ENCODE data around the gene GALNT7. TPM values are rescaled to one million over a fixed set of nuclear protein-coding genes. Genes with fewer than 3 reads are reported as not detected.

GALNT7 gene
- total RNA-seq, 1 donor from 2014 or later = 31.1 TPM

GRCh38 chr4:173205656-173206055 lies 37.0 kb downstream of the GALNT7 start:
- no peak for TF ChIP-seq CTCF (conservative IDR thresholded peaks at IDR 0.05; ENCODE audit: low read depth, low read length)
- H3K4me3 ChIP-seq (ENCODE audit: low read depth, low read length) = no peak overlapping the region
- DNase-seq (ENCODE audit: low read depth) = no peak

DNA sequence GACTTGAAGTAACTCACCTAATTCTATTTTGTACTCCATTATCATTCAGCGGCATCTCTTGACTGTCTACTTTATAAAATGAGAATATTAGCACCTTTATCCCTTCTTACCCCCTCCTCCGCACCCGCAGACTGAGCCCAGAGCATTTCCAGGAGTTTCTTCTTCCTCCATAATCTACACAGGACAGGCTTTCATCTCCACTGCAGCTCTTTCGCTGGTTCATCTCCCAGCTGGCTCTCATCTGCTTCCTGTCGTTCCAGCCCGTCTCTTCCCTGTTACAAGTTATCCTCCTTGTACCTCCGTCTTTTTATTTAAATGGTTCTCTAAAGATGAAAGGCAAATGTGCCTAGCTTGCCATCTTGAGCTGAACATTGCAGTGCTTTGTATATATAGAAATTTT lies 39.8 kb downstream of the GALNT7 start:
- no peak for DNase-seq (ENCODE audit: low read depth)
- H3K4me3 ChIP-seq (ENCODE audit: low read depth, low read length) = no peak overlapping the region
- TF ChIP-seq CTCF (conservative IDR thresholded peaks at IDR 0.05; ENCODE audit: low read depth, low read length) = no peak

DNA sequence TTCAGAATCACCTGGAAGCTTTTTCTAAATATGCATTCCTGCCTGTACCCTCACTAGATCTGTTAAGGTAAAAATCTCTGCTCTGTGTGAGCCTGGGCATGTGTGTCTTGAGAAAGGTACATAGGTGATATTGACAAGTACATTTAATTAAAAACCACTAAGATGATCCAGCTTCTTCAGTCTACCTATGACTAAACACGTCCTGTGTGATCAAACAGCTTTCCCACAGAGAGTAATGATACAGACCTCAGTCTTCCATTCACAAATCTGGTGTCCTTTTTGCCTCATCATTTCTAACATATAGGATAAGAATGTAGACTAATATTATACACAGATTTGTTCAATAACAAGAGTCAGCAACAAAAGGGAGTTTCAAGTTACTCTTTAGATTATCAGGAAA lies 42.6 kb downstream of the GALNT7 start:
- no peak for DNase-seq (ENCODE audit: low read depth)
- TF ChIP-seq CTCF (conservative IDR thresholded peaks at IDR 0.05; ENCODE audit: low read depth, low read length) = no peak
- H3K4me3 ChIP-seq (ENCODE audit: low read depth, low read length) = no peak overlapping the region

- no peak overlapping the region for H3K4me3 ChIP-seq (ENCODE audit: low read depth, low read length)
- no peak for DNase-seq (ENCODE audit: low read depth)
- no peak for TF ChIP-seq CTCF (conservative IDR thresholded peaks at IDR 0.05; ENCODE audit: low read depth, low read length)
These were observed 43.2 kb downstream of the GALNT7 start for GRCh38 chr4:173211838-173212237.

- H3K4me3 ChIP-seq (ENCODE audit: low read depth, low read length) = no peak overlapping the region
- TF ChIP-seq CTCF (conservative IDR thresholded peaks at IDR 0.05; ENCODE audit: low read depth, low read length) = no peak
- no peak for DNase-seq (ENCODE audit: low read depth)
These were observed 43.8 kb downstream of the GALNT7 start for GRCh38 chr4:173212379-173212778.

- TF ChIP-seq CTCF (conservative IDR thresholded peaks at IDR 0.05; ENCODE audit: low read depth, low read length) = no peak
These were observed 44.7 kb downstream of the GALNT7 start for GRCh38 chr4:173213296-173213695.

DNA sequence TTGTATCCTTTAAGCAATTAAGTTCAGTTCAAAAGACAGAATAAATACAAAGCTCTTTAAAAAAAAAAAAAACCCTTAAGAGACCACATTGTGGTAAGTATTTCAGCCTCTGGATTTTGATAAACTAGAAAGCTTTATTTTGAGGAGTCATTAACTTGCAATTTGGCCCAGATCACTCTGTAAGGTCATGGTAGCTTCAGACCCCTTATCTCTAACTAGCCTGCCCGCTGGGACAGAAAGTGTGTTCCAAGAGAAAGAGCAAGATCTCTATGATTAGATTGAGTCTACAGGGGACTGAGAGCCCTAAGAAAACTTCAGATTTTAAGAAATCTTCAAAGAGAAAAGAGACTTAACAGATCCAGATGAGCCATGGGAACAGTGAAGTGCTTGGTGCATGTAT lies 45.6 kb downstream of the GALNT7 start:
- no peak for DNase-seq (ENCODE audit: low read depth)

More at GRCh38 chr4:173213296-173213695, 44.7 kb downstream of the GALNT7 start:
- no peak for DNase-seq (ENCODE audit: low read depth)
- no peak overlapping the region for H3K4me3 ChIP-seq (ENCODE audit: low read depth, low read length)

More for the DNA sequence above, 45.6 kb downstream of the GALNT7 start:
- TF ChIP-seq CTCF (conservative IDR thresholded peaks at IDR 0.05; ENCODE audit: low read depth, low read length) = no peak
- H3K4me3 ChIP-seq (ENCODE audit: low read depth, low read length) = no peak overlapping the region

All from epithelial cell of proximal tubule (primary cell).